Tibial nerve (tissue), 3 donors: ENCODE measurements around the gene ANAPC13.

Source experiments
- EP300 ChIP-seq, 2 donors: sonication (generic); formaldehyde crosslinking; IDR thresholded peaks; one replicate each; pipeline ENCODE4 v1.6.1; 2017; ENCODE audit warnings: antibody characterized with exemption in 2 of 2, mild to moderate bottlenecking in 1 of 2
- POLR2A ChIP-seq, 2 donors: fragments of 450-650 bp; IDR thresholded peaks; one replicate each; pipeline ENCODE4 v1.6.1; 2017; ENCODE audit warnings: antibody characterized with exemption in 2 of 2, mild to moderate bottlenecking in 2 of 2, moderate library complexity in 2 of 2

GRCh38 chr3:134481166-134481565 is 4.6 kb downstream of the ANAPC13 start:
- TF ChIP-seq EP300 (IDR thresholded peaks at IDR 0.05) (no peak), POLR2A (IDR thresholded peaks at IDR 0.05) (no peak)
